ENCODE results near the gene PERM1.
"Not testable (repeated sequence)": the region's sequence is repeated elsewhere in the genome, so short reads cannot be mapped to it uniquely, and the experiment has no call there.

The PERM1 gene

GRCh38 chr1:950881-951280, 31.0 kb downstream of the PERM1 start:
- in situ Hi-C loops (cut with MboI; ENCODE audit: low sequenced_read_pairs), result no loop called here

GRCh38 chr1:950268-950667, 31.6 kb downstream of the PERM1 start:
- in situ Hi-C loops (cut with MboI; ENCODE audit: low sequenced_read_pairs), result no loop called here

GRCh38 chr1:947958-948357, 33.9 kb downstream of the PERM1 start:
- in situ Hi-C loops (cut with MboI; ENCODE audit: low sequenced_read_pairs), result no loop called here

- in situ Hi-C loops (cut with MboI; ENCODE audit: low sequenced_read_pairs), result not testable (repeated sequence)
Observed at GRCh38 chr1:946811-947210, 35.1 kb downstream of the PERM1 start.

GRCh38 chr1:945688-946556, 36.0 kb downstream of the PERM1 start:
- in situ Hi-C loops (cut with MboI; ENCODE audit: low sequenced_read_pairs), result no loop called here

- in situ Hi-C loops (cut with MboI; ENCODE audit: low sequenced_read_pairs), result no loop called here
Observed at GRCh38 chr1:944341-945325, 37.3 kb downstream of the PERM1 start.

GRCh38 chr1:943545-944340, 38.1 kb downstream of the PERM1 start:
- in situ Hi-C loops (cut with MboI; ENCODE audit: low sequenced_read_pairs), result no loop called here

- in situ Hi-C loops (cut with MboI; ENCODE audit: low sequenced_read_pairs), result no loop called here
Observed at GRCh38 chr1:942864-943533, 38.9 kb downstream of the PERM1 start.

- in situ Hi-C loops (cut with MboI; ENCODE audit: low sequenced_read_pairs), result no loop called here
Observed at GRCh38 chr1:942411-942821, 39.5 kb downstream of the PERM1 start.

GRCh38 chr1:941588-942383, 40.1 kb downstream of the PERM1 start:
- in situ Hi-C loops (cut with MboI; ENCODE audit: low sequenced_read_pairs), result no loop called here

- in situ Hi-C loops (cut with MboI; ENCODE audit: low sequenced_read_pairs), result no loop called here
Observed at GRCh38 chr1:941015-941587, 40.8 kb downstream of the PERM1 start.

- in situ Hi-C loops (cut with MboI; ENCODE audit: low sequenced_read_pairs), result no loop called here
Observed at GRCh38 chr1:940107-941014, 41.5 kb downstream of the PERM1 start.

GRCh38 chr1:939511-940106, 42.3 kb downstream of the PERM1 start:
- in situ Hi-C loops (cut with MboI; ENCODE audit: low sequenced_read_pairs), result no loop called here

GRCh38 chr1:938711-939489, 43.0 kb downstream of the PERM1 start:
- in situ Hi-C loops (cut with MboI; ENCODE audit: low sequenced_read_pairs), result no loop called here

- in situ Hi-C loops (cut with MboI; ENCODE audit: low sequenced_read_pairs), result no loop called here
Observed at GRCh38 chr1:938088-938683, 43.7 kb downstream of the PERM1 start.

- in situ Hi-C loops (cut with MboI; ENCODE audit: low sequenced_read_pairs), result no loop called here
Observed at GRCh38 chr1:937521-937920, 44.4 kb downstream of the PERM1 start.

Data from HL-60/S4 (cell line).